ENCODE measurements around the gene HK1. TPM values are rescaled to one million over a fixed set of nuclear protein-coding genes. Genes with fewer than 3 reads are reported as not detected.
A peak's percentile ranks its signal among the peaks of the same experiment; 100 is the strongest.

Gene HK1
- total RNA-seq, 1 experiment from 2014 or later, result 219 TPM

GRCh38 chr10:69404786-69405185 is 126.5 kb downstream of the HK1 start:
- Mint-ChIP-seq H3K27ac (peak overlapping the region; percentile 74; the same call in 1 of the 2 replicates), H3K4me1 (peaks cover 40% of the 10 kb centered on the region), H3K27me3 (ENCODE audit: low read depth) (peaks cover 7% of the 10 kb centered on the region), H3K9me3 (no peaks in the 10 kb centered on the region), H3K36me3 (peaks cover 39% of the 10 kb centered on the region), H3K4me3 (no peak overlapping the region)
- ChIA-PET POLR2A (no interaction called here), CTCF (interaction anchor here (1.0 to 2.2 kb wide), 3 partner anchors 8 to 173 kb away, joined by 3 to 8 read pairs (median 6); no protein-coding TSS in a partner anchor)
- TF ChIP-seq IRF1 (CRISPR knock-in tag; IDR thresholded peaks at IDR 0.05), result no peak
- TF ChIP-seq NR2C2 (CRISPR knock-in tag; IDR thresholded peaks at IDR 0.05), result no peak
- TF ChIP-seq USF1 (CRISPR knock-in tag; IDR thresholded peaks at IDR 0.05), result no peak
- no peak for TF ChIP-seq ERG (CRISPR knock-in tag; IDR thresholded peaks at IDR 0.05)
- TF ChIP-seq FOXJ3 (CRISPR knock-in tag; IDR thresholded peaks at IDR 0.05; ENCODE audit: borderline replicate concordance), result no peak
- DNase-seq (ENCODE audit: low spot score) (no peak), ATAC-seq (no peak)

- Mint-ChIP-seq H3K36me3 (peaks cover 34% of the 10 kb centered on the region), H3K4me1 (peaks cover 40% of the 10 kb centered on the region), H3K9me3 (no peaks in the 10 kb centered on the region), H3K27me3 (ENCODE audit: low read depth) (peaks cover 7% of the 10 kb centered on the region), H3K27ac (peak overlapping the region; percentile 74), H3K4me3 (no peak overlapping the region)
- POLR2A ChIA-PET, result interaction anchor here (0.9 to 1.2 kb wide), 2 partner anchors 163 to 219 kb away, joined by 4 to 5 read pairs; no protein-coding TSS in a partner anchor
- ATAC-seq (no peak), DNase-seq (ENCODE audit: low spot score) (no peak)
- CTCF ChIA-PET, result interaction anchor here (1.0 to 3.7 kb wide), 4 partner anchors 8 to 174 kb away, joined by 3 to 47 read pairs (median 21); partner anchors contain the start of gene TSPAN15
- no peak for TF ChIP-seq EMX1 (CRISPR knock-in tag; IDR thresholded peaks at IDR 0.05)
- no peak for TF ChIP-seq TEAD4 (CRISPR knock-in tag; IDR thresholded peaks at IDR 0.05)
- TF ChIP-seq TCF7 (CRISPR knock-in tag; IDR thresholded peaks at IDR 0.05; ENCODE audit: low read depth), result no peak
- no peak for TF ChIP-seq NFATC4 (CRISPR knock-in tag; IDR thresholded peaks at IDR 0.05)
- no peak for TF ChIP-seq ZNF512 (CRISPR knock-in tag; IDR thresholded peaks at IDR 0.05; ENCODE audit: borderline replicate concordance)
- TF ChIP-seq ATF2 (CRISPR knock-in tag; IDR thresholded peaks at IDR 0.05; ENCODE audit: borderline replicate concordance, low read depth), result no peak
- no peak for TF ChIP-seq GABPB1 (CRISPR knock-in tag; IDR thresholded peaks at IDR 0.05)
- no peak for TF ChIP-seq FOXJ3 (CRISPR knock-in tag; IDR thresholded peaks at IDR 0.05; ENCODE audit: borderline replicate concordance)
- TF ChIP-seq CBFB (CRISPR knock-in tag; IDR thresholded peaks at IDR 0.05; ENCODE audit: low read depth), result no peak
- no peak for TF ChIP-seq ZNF219 (CRISPR knock-in tag; IDR thresholded peaks at IDR 0.05; ENCODE audit: borderline replicate concordance)
- no peak for TF ChIP-seq E2F5 (CRISPR knock-in tag; IDR thresholded peaks at IDR 0.05)
- TF ChIP-seq E2F4 (CRISPR knock-in tag; IDR thresholded peaks at IDR 0.05; ENCODE audit: borderline replicate concordance, low read depth), result no peak
- TF ChIP-seq JAZF1 (CRISPR knock-in tag; IDR thresholded peaks at IDR 0.05), result no peak
- no peak for TF ChIP-seq SP1 (CRISPR knock-in tag; conservative IDR thresholded peaks at IDR 0.05)
- no peak for TF ChIP-seq IRF2 (CRISPR knock-in tag; IDR thresholded peaks at IDR 0.05; ENCODE audit: borderline replicate concordance, low read depth)
- TF ChIP-seq FOXP4 (CRISPR knock-in tag; IDR thresholded peaks at IDR 0.05), result no peak
- no peak for TF ChIP-seq ZMAT4 (CRISPR knock-in tag; IDR thresholded peaks at IDR 0.05)
Measured at GRCh38 chr10:69405221-69405620, 126.9 kb downstream of the HK1 start.
